Mammary epithelial cell (primary cell): ENCODE data around the gene F8.

Experiments used
- CTCF ChIP-seq, 2 donors: IDR thresholded peaks in 1 of 2; conservative IDR thresholded peaks in 1 of 2; 2 replicates each; pipeline ENCODE4 v1.5.1; 2011 to 2012; ENCODE audit warnings: inconsistent platforms in 2 of 2, low read length in 2 of 2, mild to moderate bottlenecking in 2 of 2, control low read depth in 1 of 2, low read depth in 1 of 2; ENCODE audit not compliant: insufficient read depth in 1 of 2; ENCODE audit errors: extremely low read depth in 1 of 2
- EZH2 ChIP-seq: IDR thresholded peaks from 2 replicates; pipeline ENCODE4 v1.6.1; 2012; ENCODE audit warnings: low read length, inconsistent platforms, borderline replicate concordance

GRCh38 chrX:154968353-154968752 lies 54.2 kb downstream of the F8 start:
- no peak for TF ChIP-seq CTCF (conservative IDR thresholded peaks at IDR 0.05 in 1 of 2, IDR thresholded peaks at IDR 0.05 in 1 of 2; ENCODE audit: extremely low read depth in 1 of 2, insufficient read depth in 1 of 2, low read depth in 1 of 2, low read length in 2 of 2)
- no peak for TF ChIP-seq EZH2
